ENCODE measurements around the gene PTBP3.

DNA sequence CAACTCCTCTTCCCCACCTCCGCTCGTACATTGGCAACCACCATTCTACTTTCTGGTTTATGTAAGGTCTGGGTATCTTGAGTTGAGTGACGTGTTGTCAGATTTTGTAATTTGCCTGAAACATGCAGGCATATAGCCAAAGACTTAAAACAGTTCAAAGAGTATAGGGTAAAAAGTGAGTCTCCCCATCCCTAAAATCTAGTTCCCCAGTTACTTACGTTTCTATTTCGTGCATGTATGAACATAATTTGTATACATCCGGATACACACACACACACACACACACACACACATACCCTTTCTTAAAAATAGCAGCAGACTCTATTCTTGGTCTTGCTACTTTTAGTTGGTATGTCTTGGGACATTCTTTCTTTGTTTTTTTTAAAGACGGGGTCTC is 47.4 kb upstream of the PTBP3 start:
- TF ChIP-seq ELF4 (IDR thresholded peaks at IDR 0.05) (no peak), HDGF (IDR thresholded peaks at IDR 0.05; ENCODE audit: borderline replicate concordance) (no peak), BHLHE40 (IDR thresholded peaks at IDR 0.05; ENCODE audit: borderline replicate concordance) (no peak), TARDBP (IDR thresholded peaks at IDR 0.05) (no peak), SP1 (IDR thresholded peaks at IDR 0.05) (no peak), FOXK2 (IDR thresholded peaks at IDR 0.05) (no peak), CTBP1 (IDR thresholded peaks at IDR 0.05; ENCODE audit: borderline replicate concordance) (no peak), FOXM1 (IDR thresholded peaks at IDR 0.05; ENCODE audit: borderline replicate concordance) (no peak)

All from HEK293T (cell line).